HL-60 (cell line): Measurements from ENCODE around the gene MASP1.

Source experiments
- DNase-seq, 2 experiments: peaks; one replicate each; pipeline ENCODE4 v3.0.0-alpha.2; 2010 to 2020; ENCODE audit warnings: low read depth in 1 of 2, low spot score in 1 of 2
- H3K27ac ChIP-seq: fragments of 250-450 bp; sonication (Bioruptor Pico); replicated peaks from 2 replicates; pipeline ENCODE4 v1.5.1; 2020; ENCODE audit warnings: mild to moderate bottlenecking, moderate library complexity
- H3K27me3 ChIP-seq: fragments of 250-450 bp; sonication (Bioruptor Pico); 2 replicates; pipeline ENCODE4 v1.5.1; 2021; ENCODE audit warnings: mild to moderate bottlenecking, moderate library complexity; ENCODE audit not compliant: insufficient read depth, poor library complexity, severe bottlenecking
- H3K4me3 ChIP-seq: replicated peaks from 2 replicates; pipeline ENCODE4 v1.5.1; 2011; ENCODE audit warnings: mild to moderate bottlenecking, control low read depth, low read length; ENCODE audit not compliant: insufficient read depth
- GABPA ChIP-seq: IDR thresholded peaks from 2 replicates; pipeline ENCODE4 v1.6.1; 2012; ENCODE audit warnings: low read depth
- POLR2AphosphoS5 ChIP-seq: IDR thresholded peaks from 2 replicates; pipeline ENCODE4 v1.6.1; 2012; ENCODE audit warnings: low read depth
- SPI1 ChIP-seq: IDR thresholded peaks from 2 replicates; pipeline ENCODE4 v1.6.1; 2012; ENCODE audit warnings: low read depth, mild to moderate bottlenecking, borderline replicate concordance
- TF ChIP-seq, protein P1 (sequence below): IDR thresholded peaks from one replicate; pipeline ENCODE4 v1.5.1; 2011; ENCODE audit warnings: low read length, control low read depth, inconsistent platforms; ENCODE audit not compliant: insufficient read depth
- TF ChIP-seq, protein P2 (sequence below): IDR thresholded peaks from 2 replicates; pipeline ENCODE4 v1.6.1; 2012; ENCODE audit warnings: low read depth; ENCODE audit not compliant: insufficient replicate concordance

Gene MASP1

DNA sequence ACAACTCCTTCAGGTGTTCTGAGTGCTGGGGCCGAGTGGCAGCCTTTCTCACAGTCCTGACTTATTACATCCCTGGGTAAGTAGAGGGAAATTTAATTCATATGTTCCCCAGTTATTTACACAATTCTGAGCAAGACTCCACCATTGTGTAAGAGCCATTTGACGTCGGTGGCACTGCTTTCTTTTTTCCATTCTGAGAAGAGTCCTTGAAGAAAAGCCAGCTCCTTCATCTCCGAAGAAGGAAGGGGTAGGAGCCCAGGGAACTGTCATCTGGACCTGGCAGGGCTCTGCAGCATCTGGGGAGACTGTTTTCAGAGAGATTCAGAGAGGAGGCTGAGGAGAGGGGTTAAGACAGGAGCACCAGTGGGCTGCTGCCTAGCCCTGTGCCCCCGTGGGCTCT, 22.6 kb upstream of the MASP1 start:
- no peak overlapping the region for H3K27ac ChIP-seq
- H3K4me3 ChIP-seq = no peak overlapping the region
- TF ChIP-seq GABPA = no peak
- TF ChIP-seq, protein P1, sequence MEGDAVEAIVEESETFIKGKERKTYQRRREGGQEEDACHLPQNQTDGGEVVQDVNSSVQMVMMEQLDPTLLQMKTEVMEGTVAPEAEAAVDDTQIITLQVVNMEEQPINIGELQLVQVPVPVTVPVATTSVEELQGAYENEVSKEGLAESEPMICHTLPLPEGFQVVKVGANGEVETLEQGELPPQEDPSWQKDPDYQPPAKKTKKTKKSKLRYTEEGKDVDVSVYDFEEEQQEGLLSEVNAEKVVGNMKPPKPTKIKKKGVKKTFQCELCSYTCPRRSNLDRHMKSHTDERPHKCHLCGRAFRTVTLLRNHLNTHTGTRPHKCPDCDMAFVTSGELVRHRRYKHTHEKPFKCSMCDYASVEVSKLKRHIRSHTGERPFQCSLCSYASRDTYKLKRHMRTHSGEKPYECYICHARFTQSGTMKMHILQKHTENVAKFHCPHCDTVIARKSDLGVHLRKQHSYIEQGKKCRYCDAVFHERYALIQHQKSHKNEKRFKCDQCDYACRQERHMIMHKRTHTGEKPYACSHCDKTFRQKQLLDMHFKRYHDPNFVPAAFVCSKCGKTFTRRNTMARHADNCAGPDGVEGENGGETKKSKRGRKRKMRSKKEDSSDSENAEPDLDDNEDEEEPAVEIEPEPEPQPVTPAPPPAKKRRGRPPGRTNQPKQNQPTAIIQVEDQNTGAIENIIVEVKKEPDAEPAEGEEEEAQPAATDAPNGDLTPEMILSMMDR = no peak
- TF ChIP-seq SPI1 = no peak
- no peak for TF ChIP-seq POLR2AphosphoS5
- TF ChIP-seq, protein P2, sequence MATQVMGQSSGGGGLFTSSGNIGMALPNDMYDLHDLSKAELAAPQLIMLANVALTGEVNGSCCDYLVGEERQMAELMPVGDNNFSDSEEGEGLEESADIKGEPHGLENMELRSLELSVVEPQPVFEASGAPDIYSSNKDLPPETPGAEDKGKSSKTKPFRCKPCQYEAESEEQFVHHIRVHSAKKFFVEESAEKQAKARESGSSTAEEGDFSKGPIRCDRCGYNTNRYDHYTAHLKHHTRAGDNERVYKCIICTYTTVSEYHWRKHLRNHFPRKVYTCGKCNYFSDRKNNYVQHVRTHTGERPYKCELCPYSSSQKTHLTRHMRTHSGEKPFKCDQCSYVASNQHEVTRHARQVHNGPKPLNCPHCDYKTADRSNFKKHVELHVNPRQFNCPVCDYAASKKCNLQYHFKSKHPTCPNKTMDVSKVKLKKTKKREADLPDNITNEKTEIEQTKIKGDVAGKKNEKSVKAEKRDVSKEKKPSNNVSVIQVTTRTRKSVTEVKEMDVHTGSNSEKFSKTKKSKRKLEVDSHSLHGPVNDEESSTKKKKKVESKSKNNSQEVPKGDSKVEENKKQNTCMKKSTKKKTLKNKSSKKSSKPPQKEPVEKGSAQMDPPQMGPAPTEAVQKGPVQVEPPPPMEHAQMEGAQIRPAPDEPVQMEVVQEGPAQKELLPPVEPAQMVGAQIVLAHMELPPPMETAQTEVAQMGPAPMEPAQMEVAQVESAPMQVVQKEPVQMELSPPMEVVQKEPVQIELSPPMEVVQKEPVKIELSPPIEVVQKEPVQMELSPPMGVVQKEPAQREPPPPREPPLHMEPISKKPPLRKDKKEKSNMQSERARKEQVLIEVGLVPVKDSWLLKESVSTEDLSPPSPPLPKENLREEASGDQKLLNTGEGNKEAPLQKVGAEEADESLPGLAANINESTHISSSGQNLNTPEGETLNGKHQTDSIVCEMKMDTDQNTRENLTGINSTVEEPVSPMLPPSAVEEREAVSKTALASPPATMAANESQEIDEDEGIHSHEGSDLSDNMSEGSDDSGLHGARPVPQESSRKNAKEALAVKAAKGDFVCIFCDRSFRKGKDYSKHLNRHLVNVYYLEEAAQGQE = no peak
- no peaks in the 10 kb centered on the region for H3K27me3 ChIP-seq
- DNase-seq = no peak

DNA sequence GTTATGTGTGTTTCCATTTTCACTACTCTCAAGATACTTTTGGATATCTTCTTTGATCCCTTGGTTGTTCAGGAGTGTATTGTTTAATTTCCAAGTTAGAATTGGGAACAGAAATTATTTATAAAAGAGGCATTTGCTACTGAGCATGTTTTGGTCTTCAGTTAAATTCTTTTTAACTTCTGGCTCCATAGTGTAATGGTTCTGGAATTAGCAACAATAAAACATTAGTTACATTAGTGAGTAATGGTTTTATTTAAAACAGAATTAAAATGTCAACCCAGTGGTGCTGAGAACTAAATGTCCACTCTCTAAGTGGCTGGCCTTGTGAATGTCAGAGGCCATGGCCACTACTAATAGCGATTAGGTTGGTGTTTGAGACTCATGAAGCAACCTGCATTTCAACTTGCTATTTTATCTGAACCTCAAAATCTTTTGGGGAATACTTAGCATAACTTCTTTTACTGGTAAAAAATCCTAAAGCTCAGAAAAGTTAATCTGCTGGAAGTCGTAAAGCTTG, 19.5 kb upstream of the MASP1 start:
- DNase-seq = no peak
- no peak for TF ChIP-seq SPI1
- TF ChIP-seq, protein P2 = no peak
- no peak for TF ChIP-seq POLR2AphosphoS5
- H3K27me3 ChIP-seq = no peaks in the 10 kb centered on the region
- no peak overlapping the region for H3K27ac ChIP-seq
- H3K4me3 ChIP-seq = no peak overlapping the region

DNA sequence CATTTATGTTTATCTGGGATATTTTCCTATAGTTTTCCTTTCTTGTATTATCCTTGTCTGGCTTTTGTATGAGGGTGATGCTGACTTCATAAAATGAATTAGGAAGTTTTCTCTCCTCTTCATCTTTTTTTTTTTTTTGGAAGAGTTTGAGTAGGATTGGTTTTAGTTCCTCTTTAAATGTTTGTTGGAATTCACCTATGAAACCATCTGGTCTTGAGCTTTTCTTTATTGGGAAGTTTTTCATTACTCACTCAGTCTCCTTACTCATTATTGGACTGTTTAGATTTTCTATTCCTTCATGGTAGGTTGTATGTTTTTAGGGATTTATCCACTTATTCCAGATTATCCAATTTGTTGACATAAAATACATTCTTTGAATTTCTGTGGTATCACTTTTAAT, 18.7 kb upstream of the MASP1 start:
- TF ChIP-seq SPI1 (no peak), GABPA (no peak), POLR2AphosphoS5 (no peak)
- TF ChIP-seq, protein P2 = no peak
- TF ChIP-seq, protein P1 = no peak
- no peaks in the 10 kb centered on the region for H3K27me3 ChIP-seq
- no peak for DNase-seq
- H3K4me3 ChIP-seq = no peak overlapping the region
- no peak overlapping the region for H3K27ac ChIP-seq

DNA sequence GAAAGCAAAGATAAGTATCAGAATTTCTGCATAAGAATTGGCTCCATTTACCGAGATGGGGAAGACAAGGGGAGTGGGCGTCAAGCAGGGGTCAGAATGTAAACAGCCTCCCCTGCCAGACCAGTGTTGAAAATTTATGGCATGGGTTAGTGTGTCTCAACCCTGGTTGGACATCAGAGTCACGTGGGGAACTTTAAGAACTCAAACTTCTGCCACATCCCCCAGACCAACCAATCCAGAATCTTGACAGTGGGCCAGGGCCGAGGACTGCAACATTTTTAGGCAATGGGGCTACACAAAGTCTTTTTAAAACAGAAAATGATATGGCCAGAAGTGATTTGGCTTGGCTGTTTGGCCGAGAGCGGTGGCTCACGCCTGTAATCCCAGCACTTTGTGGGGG, 14.3 kb upstream of the MASP1 start:
- DNase-seq = no peak
- no peak overlapping the region for H3K4me3 ChIP-seq
- no peak overlapping the region for H3K27ac ChIP-seq

More for the DNA sequence above, 14.3 kb upstream of the MASP1 start:
- H3K27me3 ChIP-seq = no peaks in the 10 kb centered on the region
- TF ChIP-seq, protein P2 = no peak
- TF ChIP-seq POLR2AphosphoS5 (no peak), SPI1 (no peak), GABPA (no peak)
- TF ChIP-seq, protein P1 = no peak
